Stimulated activated CD8-positive, alpha-beta memory T cell treated with anti-CD3 and anti-CD28 coated beads, Interleukin-12 subunit alpha, Interleukin-12 subunit beta, amount 100 ng/mL, for 4 hours (primary cell): ENCODE data around the gene KRTAP19-6.
"Not testable (repeated sequence)": the region's sequence is repeated elsewhere in the genome, so short reads cannot be mapped to it uniquely, and the experiment has no call there.

Experiments used
- DNase-seq: peaks from one replicate; pipeline ENCODE4 v3.0.0-alpha.2; 2020; ENCODE audit warnings: low read depth

The KRTAP19-6 gene

DNA sequence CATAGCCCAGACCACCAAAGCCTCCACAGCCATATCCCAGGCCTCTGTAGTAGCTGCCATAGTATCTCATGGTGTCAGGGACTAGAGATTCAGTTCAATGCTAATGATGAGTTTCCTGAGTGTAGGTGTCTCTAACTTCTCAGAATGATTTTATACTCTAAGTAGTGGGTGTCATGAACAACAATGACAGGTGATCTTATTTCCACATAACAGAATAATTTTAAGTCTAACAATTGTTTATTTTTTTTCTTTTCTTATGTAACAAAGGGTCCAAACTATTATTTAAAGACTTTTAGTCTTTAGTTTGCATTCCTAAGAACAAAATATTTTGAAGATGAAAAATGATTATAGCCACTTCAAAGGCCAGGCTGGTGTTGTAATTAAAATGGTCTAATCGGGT, at the start of gene KRTAP19-6:
TSS of gene KRTAP19-6 (minus strand) at position 101 of the 400 bp plus-strand sequence. CDS start at position 70, 31 bp downstream.
- no peak for DNase-seq

DNA sequence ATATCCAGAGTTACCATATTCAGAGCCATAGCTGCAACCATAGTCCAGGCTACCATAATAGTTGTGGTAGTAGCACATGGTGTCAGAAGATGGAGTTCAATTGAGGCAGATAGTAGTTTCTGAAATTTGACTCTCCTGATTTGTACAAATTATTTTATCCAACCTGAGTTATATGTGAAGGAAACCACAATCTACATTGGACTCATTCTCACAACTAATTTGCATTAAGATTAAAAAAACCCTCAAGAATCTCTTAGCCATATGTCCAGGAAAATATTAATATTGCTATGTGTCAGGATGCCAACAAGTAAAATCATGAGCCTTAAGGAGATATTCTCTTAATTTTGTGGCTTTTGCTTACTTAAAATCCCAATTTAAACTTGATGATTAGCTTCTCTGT, 48.6 kb upstream of the KRTAP19-6 start, which contains the start of gene KRTAP22-2:
TSS of gene KRTAP22-2 (minus strand) at position 101 of the 400 bp plus-strand sequence.
- DNase-seq, result no peak

DNA sequence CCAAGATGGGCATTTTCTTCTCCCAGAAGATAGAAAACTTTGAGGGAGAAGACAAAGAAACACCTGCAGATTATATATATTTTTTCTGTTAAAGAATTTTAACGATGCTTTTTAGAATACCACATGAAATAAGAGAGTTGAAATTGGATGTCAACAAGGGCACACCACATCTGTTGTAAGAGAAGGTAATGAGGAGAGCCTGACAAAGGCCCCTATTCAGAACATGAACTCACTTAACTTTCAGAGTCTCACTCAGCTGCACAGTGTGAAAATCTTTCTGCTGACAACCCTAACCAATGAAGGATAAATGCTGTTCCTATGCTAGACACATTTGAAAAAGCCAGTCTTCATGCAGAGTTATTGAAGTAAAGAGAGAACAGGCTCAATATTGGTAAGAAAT, 41.2 kb upstream of the KRTAP19-6 start:
- DNase-seq, result no peak

- no peak for DNase-seq
Observed at GRCh38 chr21:30580132-30580531, 38.5 kb upstream of the KRTAP19-6 start.

DNA sequence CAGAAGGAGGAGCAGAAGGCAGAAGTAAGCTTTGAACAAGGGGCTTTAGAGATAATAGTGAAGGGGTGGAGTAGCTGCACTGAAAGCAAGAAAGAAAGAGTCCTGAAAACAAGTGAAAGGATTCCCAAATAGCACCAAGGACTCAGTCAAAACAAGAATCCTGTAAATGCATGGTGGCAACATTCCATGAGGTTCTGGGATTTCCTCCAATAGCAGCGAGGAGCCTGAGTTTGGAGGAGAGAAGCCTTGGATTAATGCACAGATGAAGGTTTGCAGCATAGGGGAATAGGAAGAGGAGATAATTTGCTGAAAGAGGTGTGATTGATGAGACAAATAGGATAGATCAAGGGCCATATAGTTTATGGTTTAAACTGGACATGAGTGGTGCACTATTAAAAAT, 37.7 kb upstream of the KRTAP19-6 start:
- DNase-seq, result no peak

DNA sequence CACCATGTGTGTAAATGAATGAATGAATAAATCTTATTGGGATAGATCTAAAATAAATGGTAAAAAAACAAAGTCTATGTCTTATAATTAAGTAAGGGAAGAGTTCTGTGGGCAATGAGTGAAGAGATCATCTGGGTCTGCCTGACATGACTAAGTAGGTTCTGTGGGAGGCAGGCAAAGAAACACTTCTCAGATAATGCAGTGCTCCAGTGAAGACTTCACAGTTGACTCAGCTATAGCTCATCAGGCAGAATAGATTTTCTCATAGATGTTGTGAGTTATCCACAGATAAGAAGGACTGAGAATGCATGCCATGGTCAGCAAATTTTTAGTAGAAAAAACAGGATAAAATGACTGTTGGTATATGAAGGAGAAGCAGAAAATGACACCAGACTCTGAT, 36.1 kb upstream of the KRTAP19-6 start:
- no peak for DNase-seq

DNA sequence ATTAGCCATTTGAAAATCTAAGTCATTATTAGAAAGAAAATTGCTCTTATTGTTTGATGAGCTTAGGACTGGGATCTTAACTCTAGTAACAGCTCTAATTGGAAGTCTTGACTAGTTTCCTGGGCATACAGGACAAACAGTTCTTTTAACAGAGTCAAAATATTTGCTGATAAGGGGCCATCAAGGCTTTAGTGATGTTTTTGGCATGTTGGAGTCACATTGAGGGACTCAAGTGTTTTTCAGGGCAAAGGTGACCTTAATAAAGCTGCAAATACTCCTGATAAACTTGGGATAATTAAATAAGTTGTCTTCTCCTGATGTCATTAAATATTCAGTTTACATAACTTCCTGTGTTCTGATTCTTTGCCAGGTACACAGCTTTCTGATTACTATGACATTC, 26.0 kb upstream of the KRTAP19-6 start:
- DNase-seq, result no peak

GRCh38 chr21:30563630-30564029, 22.0 kb upstream of the KRTAP19-6 start:
- no peak for DNase-seq

GRCh38 chr21:30563072-30563471, 21.4 kb upstream of the KRTAP19-6 start:
- DNase-seq, result no peak

- DNase-seq, result no peak
Observed at GRCh38 chr21:30561957-30562356, 20.3 kb upstream of the KRTAP19-6 start.

GRCh38 chr21:30561264-30561895, 19.7 kb upstream of the KRTAP19-6 start, which contains the start of gene KRTAP19-7:
KRTAP19-7 (minus strand) TSS chr21:30561314; CDS start chr21:30561289, 25 bp downstream.
- no peak for DNase-seq

DNA sequence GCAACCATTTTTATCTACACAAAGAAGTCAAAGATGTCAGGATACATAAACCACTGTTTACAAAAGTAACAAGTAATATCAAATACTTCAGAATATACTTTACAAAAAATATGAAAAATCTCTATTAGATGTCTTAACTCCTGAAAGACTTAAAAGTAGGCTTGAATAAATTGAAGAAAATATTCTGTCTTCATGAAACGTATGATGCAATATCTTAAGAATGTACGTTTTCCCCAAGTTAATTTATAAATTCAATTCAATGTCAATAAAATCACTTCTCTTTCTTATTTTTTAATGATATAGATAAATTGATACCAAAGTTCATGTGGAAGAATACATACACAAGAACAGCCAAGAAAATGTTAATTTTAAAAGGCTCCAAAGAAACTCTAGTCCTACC, 13.4 kb upstream of the KRTAP19-6 start:
- DNase-seq, result no peak

DNA sequence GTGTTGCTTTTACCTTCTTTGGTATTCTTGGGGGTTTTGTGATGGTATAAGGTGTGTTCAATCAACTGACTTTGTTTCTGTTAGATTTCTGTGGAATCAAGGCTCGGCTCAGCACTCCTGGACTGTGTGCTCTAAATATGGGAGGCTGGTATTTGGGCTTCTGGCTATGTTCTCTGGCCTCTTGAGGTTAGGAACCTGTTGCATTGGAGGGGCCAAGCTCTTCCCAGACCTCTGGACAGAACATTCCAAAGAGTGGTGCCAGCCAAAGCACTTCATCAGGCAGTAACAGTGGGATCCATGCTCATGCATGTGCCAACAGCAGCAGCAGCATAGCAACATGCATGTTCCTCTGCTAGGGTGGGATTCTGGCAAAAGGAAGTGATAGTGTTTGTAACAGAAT, 11.1 kb upstream of the KRTAP19-6 start:
- DNase-seq, result no peak

GRCh38 chr21:30518876-30519275, 22.8 kb downstream of the KRTAP19-6 start:
- no peak for DNase-seq

DNA sequence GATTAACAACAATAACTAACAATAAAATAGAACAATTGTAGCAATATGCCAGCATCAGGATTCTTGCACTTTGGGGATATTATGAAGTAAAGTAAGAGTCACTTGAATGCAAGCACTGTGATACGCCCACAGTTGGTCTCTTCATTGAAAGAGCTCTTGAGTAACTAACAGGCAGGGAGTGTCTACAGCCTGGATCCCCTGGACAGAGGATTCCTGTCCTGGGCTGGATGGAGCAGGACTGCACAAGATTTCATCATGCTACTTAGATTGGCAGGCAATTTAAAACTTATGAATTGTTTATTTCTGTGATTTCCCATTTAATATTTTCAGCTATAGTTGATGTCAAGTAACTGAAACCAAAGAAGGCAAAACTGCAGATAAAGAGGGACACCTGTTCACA, 26.0 kb downstream of the KRTAP19-6 start:
- DNase-seq, result no peak

DNA sequence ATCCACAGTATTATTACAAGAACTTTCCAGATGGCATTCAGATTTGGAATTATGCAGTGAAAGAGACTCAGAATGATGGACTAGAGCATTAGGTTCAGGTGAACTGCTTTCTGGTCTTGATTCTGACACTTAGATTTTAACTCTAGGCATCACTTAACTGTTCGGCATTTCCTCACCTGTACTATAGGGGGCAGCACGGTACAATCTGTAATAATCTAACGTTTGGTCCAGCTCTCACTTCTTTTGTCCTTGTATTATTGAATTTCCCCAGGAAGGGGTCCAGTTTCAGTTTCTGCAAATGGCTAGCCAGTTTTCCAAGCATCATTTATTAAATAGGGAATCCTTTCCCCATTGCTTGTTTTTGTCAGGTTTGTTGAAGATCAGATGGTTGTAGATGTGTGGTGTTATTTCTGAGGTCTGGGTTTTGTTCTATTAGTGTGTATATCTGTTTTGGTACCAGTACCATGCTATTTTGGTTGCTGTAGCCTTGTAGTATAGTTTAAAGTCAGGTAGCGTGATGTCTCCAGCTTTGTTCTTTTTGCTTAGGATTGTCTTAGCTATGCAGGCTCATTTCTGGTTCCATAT, 36.0 kb downstream of the KRTAP19-6 start:
- not testable (repeated sequence) for DNase-seq

GRCh38 chr21:30502041-30502440, 39.6 kb downstream of the KRTAP19-6 start, which contains the start of gene KRTAP19-5:
KRTAP19-5 (minus strand) TSS chr21:30502141; CDS start chr21:30502090, 51 bp downstream.
- DNase-seq, result no peak

- no peak for DNase-seq
Observed at GRCh38 chr21:30497065-30497464, 44.6 kb downstream of the KRTAP19-6 start, which contains the start of gene KRTAP19-4. KRTAP19-4 (minus strand) TSS chr21:30497165; CDS start chr21:30497110, 55 bp downstream.

- no peak for DNase-seq
Observed at GRCh38 chr21:30491963-30492428, 49.7 kb downstream of the KRTAP19-6 start, which contains the start of gene KRTAP19-3. KRTAP19-3 (minus strand) TSS chr21:30492013; CDS start chr21:30491957, 56 bp downstream.
